Hematopoietic multipotent progenitor cell treated with erythropoietin and hydrocortisone succinate and interleukin-3 and kit ligand, for 15 days (in vitro differentiated cells): Measurements from ENCODE around the gene ASB9.
"Not testable (repeated sequence)": the region's sequence is repeated elsewhere in the genome, so short reads cannot be mapped to it uniquely, and the experiment has no call there.

ENCODE experiments used
- DNase-seq: peaks from one replicate; pipeline ENCODE4 v3.0.0-alpha.2; 2015; ENCODE audit warnings: low spot score

ASB9 gene

GRCh38 chrX:15241301-15241700, 28.6 kb downstream of the ASB9 start:
- no peak for DNase-seq

- no peak for DNase-seq
Observed at GRCh38 chrX:15240414-15240813, 29.5 kb downstream of the ASB9 start.

GRCh38 chrX:15236146-15236545, 33.7 kb downstream of the ASB9 start:
- DNase-seq = no peak

GRCh38 chrX:15235001-15235400, 34.9 kb downstream of the ASB9 start:
- no peak for DNase-seq

- no peak for DNase-seq
Observed at GRCh38 chrX:15233416-15234015, 36.4 kb downstream of the ASB9 start.

- DNase-seq = no peak
Observed at GRCh38 chrX:15224747-15225146, 45.1 kb downstream of the ASB9 start.

- DNase-seq = no peak
Observed at GRCh38 chrX:15221321-15221720, 48.6 kb downstream of the ASB9 start.

GRCh38 chrX:15217161-15217560, 52.7 kb downstream of the ASB9 start:
- DNase-seq = no peak

- no peak for DNase-seq
Observed at GRCh38 chrX:15216280-15216679, 53.6 kb downstream of the ASB9 start.

GRCh38 chrX:15215366-15215765, 54.5 kb downstream of the ASB9 start:
- DNase-seq = no peak

GRCh38 chrX:15214588-15214987, 55.3 kb downstream of the ASB9 start:
- DNase-seq = no peak

GRCh38 chrX:15209096-15209495, 60.8 kb downstream of the ASB9 start:
- no peak for DNase-seq

GRCh38 chrX:15207994-15208393, 61.9 kb downstream of the ASB9 start:
- no peak for DNase-seq

GRCh38 chrX:15207384-15207783, 62.5 kb downstream of the ASB9 start:
- no peak for DNase-seq

- no peak for DNase-seq
Observed at GRCh38 chrX:15206306-15206705, 63.6 kb downstream of the ASB9 start.

GRCh38 chrX:15204130-15204751, 65.6 kb downstream of the ASB9 start:
- DNase-seq = no peak

GRCh38 chrX:15203694-15204093, 66.2 kb downstream of the ASB9 start:
- no peak for DNase-seq

GRCh38 chrX:15202454-15203177, 67.3 kb downstream of the ASB9 start:
- DNase-seq = no peak

- DNase-seq = no peak
Observed at GRCh38 chrX:15200871-15201270, 69.0 kb downstream of the ASB9 start.

- not testable (repeated sequence) for DNase-seq
Observed at GRCh38 chrX:15198608-15199202, 71.2 kb downstream of the ASB9 start.

GRCh38 chrX:15194146-15194545, 75.7 kb downstream of the ASB9 start:
- DNase-seq = no peak
